SJSA1 (cell line): ENCODE measurements around the gene C11orf98. TPM values are rescaled to one million over a fixed set of nuclear protein-coding genes. Genes with fewer than 3 reads are reported as not detected.
"Not testable (repeated sequence)": the region's sequence is repeated elsewhere in the genome, so short reads cannot be mapped to it uniquely, and the experiment has no call there.

Experiments
- DNase-seq, 2 experiments: peaks; one replicate each; pipeline ENCODE4 v3.0.0-alpha.2; 2015 to 2020; ENCODE audit warnings: low spot score in 2 of 2, low read depth in 1 of 2
- H3K27ac ChIP-seq: fragments of 250-450 bp; sonication (Bioruptor Pico); 2 replicates; pipeline ENCODE4 v1.5.1; 2020; ENCODE audit warnings: mild to moderate bottlenecking, moderate library complexity
- H3K27me3 ChIP-seq: fragments of 250-450 bp; sonication (Bioruptor Pico); replicated peaks from 2 replicates; pipeline ENCODE4 v1.5.1; 2020; ENCODE audit warnings: mild to moderate bottlenecking, moderate library complexity
- H3K36me3 ChIP-seq: fragments of 250-450 bp; sonication (Bioruptor Pico); 2 replicates; pipeline ENCODE4 v1.5.1; 2020; ENCODE audit warnings: mild to moderate bottlenecking
- H3K4me1 ChIP-seq: fragments of 250-450 bp; sonication (Bioruptor Pico); replicated peaks from 2 replicates; pipeline ENCODE4 v1.6.1; 2021; ENCODE audit warnings: mild to moderate bottlenecking
- H3K4me3 ChIP-seq: fragments of 250-450 bp; sonication (Bioruptor Pico); 2 replicates; pipeline ENCODE4 v1.5.1; 2020; ENCODE audit warnings: mild to moderate bottlenecking
- H3K9me3 ChIP-seq: fragments of 250-450 bp; sonication (Bioruptor Pico); replicated peaks from 2 replicates; pipeline ENCODE4 v1.5.1; 2020; ENCODE audit warnings: mild to moderate bottlenecking
- total RNA-seq: library from RNA; depleted of rRNA; stranded (reverse); fragments of >200 nt; shearing (Covaris generic); gene quantifications from 2 replicates; pipeline ENCODE4 v1.2.3, GENCODE V29; 2014; rRNA removed

The C11orf98 gene
- total RNA-seq, 1 experiment from 2014 or later: 103 TPM

- H3K27ac ChIP-seq: peak overlapping the region; percentile 71
- H3K4me1 ChIP-seq: peaks cover 9% of the 10 kb centered on the region
- H3K9me3 ChIP-seq: no peaks in the 10 kb centered on the region
- H3K36me3 ChIP-seq: peaks cover 41% of the 10 kb centered on the region
- DNase-seq: no peak
- no peaks in the 10 kb centered on the region for H3K27me3 ChIP-seq
- H3K4me3 ChIP-seq: peak overlapping the region; percentile 55
These were observed 42.4 kb downstream of the C11orf98 start for GRCh38 chr11:62622476-62623089.

GRCh38 chr11:62621567-62622470 lies 43.2 kb downstream of the C11orf98 start, which contains the start of gene B3GAT3:
TSS of gene B3GAT3 (minus strand) at chr11:62621986. CDS start at chr11:62621947, 39 bp downstream.
- peak within 1 kb of the TSS; percentile 71 for H3K27ac ChIP-seq
- H3K36me3 ChIP-seq: peaks cover 41% of the 10 kb centered on the region
- no peaks in the 10 kb centered on the region for H3K27me3 ChIP-seq
- peaks cover 9% of the 10 kb centered on the region for H3K4me1 ChIP-seq
- peak within 1 kb of the TSS; percentile 55 for H3K4me3 ChIP-seq
- peak; percentile 98 to 100 for DNase-seq
- H3K9me3 ChIP-seq: no peaks in the 10 kb centered on the region

GRCh38 chr11:62621027-62621566 lies 43.9 kb downstream of the C11orf98 start:
- no peaks in the 10 kb centered on the region for H3K9me3 ChIP-seq
- no peak for DNase-seq
- H3K36me3 ChIP-seq: peaks cover 41% of the 10 kb centered on the region
- peak overlapping the region; percentile 17; the same call in 1 of the 2 replicates for H3K27ac ChIP-seq
- H3K27me3 ChIP-seq: no peaks in the 10 kb centered on the region
- peak overlapping the region; percentile 55 for H3K4me3 ChIP-seq
- H3K4me1 ChIP-seq: peaks cover 9% of the 10 kb centered on the region

- H3K27me3 ChIP-seq, H3K27ac ChIP-seq, H3K9me3 ChIP-seq, H3K4me3 ChIP-seq, H3K4me1 ChIP-seq, DNase-seq: not testable (repeated sequence)
- H3K36me3 ChIP-seq: peaks cover 39% of the 10 kb centered on the region
These were observed 48.1 kb downstream of the C11orf98 start for GRCh38 chr11:62616957-62617356.

GRCh38 chr11:62615521-62615920 lies 49.5 kb downstream of the C11orf98 start:
- no peak overlapping the region for H3K27ac ChIP-seq
- peaks cover 13% of the 10 kb centered on the region for H3K4me1 ChIP-seq
- H3K4me3 ChIP-seq: no peak overlapping the region
- H3K27me3 ChIP-seq: no peaks in the 10 kb centered on the region
- H3K9me3 ChIP-seq: no peaks in the 10 kb centered on the region
- peaks cover 46% of the 10 kb centered on the region for H3K36me3 ChIP-seq
- DNase-seq: no peak

GRCh38 chr11:62614275-62614674 lies 50.7 kb downstream of the C11orf98 start:
- peaks cover 13% of the 10 kb centered on the region for H3K4me1 ChIP-seq
- DNase-seq: no peak
- H3K27me3 ChIP-seq: no peaks in the 10 kb centered on the region
- H3K36me3 ChIP-seq: peaks cover 51% of the 10 kb centered on the region
- no peak overlapping the region for H3K4me3 ChIP-seq
- H3K9me3 ChIP-seq: no peaks in the 10 kb centered on the region
- no peak overlapping the region for H3K27ac ChIP-seq

GRCh38 chr11:62613291-62613778 lies 51.7 kb downstream of the C11orf98 start:
- H3K4me3 ChIP-seq: peak overlapping the region; percentile 66
- H3K4me1 ChIP-seq: peaks cover 13% of the 10 kb centered on the region
- no peaks in the 10 kb centered on the region for H3K9me3 ChIP-seq
- no peaks in the 10 kb centered on the region for H3K27me3 ChIP-seq
- peaks cover 55% of the 10 kb centered on the region for H3K36me3 ChIP-seq
- DNase-seq: no peak
- H3K27ac ChIP-seq: no peak overlapping the region

Other genes starting within 250 kb of the C11orf98 start
- gene SCGB1A1, start 246.2 kb downstream of the C11orf98 start, total RNA-seq: not detected in 2 replicates
- 306 and 345 TPM in 2 replicates for gene AHNAK, start 118.4 kb downstream of the C11orf98 start, total RNA-seq
- gene EEF1G, start 91.3 kb downstream of the C11orf98 start, total RNA-seq: 1,705 and 1,743 TPM in 2 replicates
- gene TUT1, start 73.7 kb downstream of the C11orf98 start, total RNA-seq: 8.5 and 10.1 TPM in 2 replicates
- 128 and 214 TPM in 2 replicates for gene MTA2, start 63.3 kb downstream of the C11orf98 start, total RNA-seq
- 19.8 and 28.1 TPM in 2 replicates for gene EML3, start 52.4 kb downstream of the C11orf98 start, total RNA-seq
- gene ROM1, start 52.0 kb downstream of the C11orf98 start, total RNA-seq: 3.1 and 10.4 TPM in 2 replicates
- 82.5 and 145 TPM in 2 replicates for gene B3GAT3, start 43.2 kb downstream of the C11orf98 start, total RNA-seq
- gene GANAB, start 18.6 kb downstream of the C11orf98 start, total RNA-seq: 356 and 500 TPM in 2 replicates
- 26.6 and 26.8 TPM in 2 replicates for gene INTS5, start 11.9 kb downstream of the C11orf98 start, total RNA-seq
- gene CSKMT, start 102 bp upstream of the C11orf98 start, total RNA-seq: 9.8 and 15.7 TPM in 2 replicates
- 14.9 and 30.6 TPM in 2 replicates for gene UQCC3, start 6.5 kb upstream of the C11orf98 start, total RNA-seq
- gene LBHD1, start 7.1 kb upstream of the C11orf98 start, total RNA-seq: 2.1 and 10.1 TPM in 2 replicates
- gene UBXN1, start 13.9 kb upstream of the C11orf98 start, total RNA-seq: 162 and 208 TPM in 2 replicates
- 0.55 and 0.85 TPM in 2 replicates for gene LRRN4CL, start 24.3 kb upstream of the C11orf98 start, total RNA-seq
- 51.4 and 138 TPM in 2 replicates for gene BSCL2, start 42.2 kb upstream of the C11orf98 start, total RNA-seq
- not detected in 2 replicates for gene GNG3, start 42.5 kb upstream of the C11orf98 start, total RNA-seq
- 9.8 and 18.6 TPM in 2 replicates for gene HNRNPUL2, start 62.2 kb upstream of the C11orf98 start, total RNA-seq
- 47.6 and 51.3 TPM in 2 replicates for gene TTC9C, start 63.3 kb upstream of the C11orf98 start, total RNA-seq
- gene ZBTB3, start 89.0 kb upstream of the C11orf98 start, total RNA-seq: 8.3 and 10.8 TPM in 2 replicates
- gene POLR2G, start 96.4 kb upstream of the C11orf98 start, total RNA-seq: 224 and 259 TPM in 2 replicates
- 19.7 and 28.9 TPM in 2 replicates for gene TAF6L, start 106.2 kb upstream of the C11orf98 start, total RNA-seq
- 92.8 and 131 TPM in 2 replicates for gene TMEM179B, start 122.2 kb upstream of the C11orf98 start, total RNA-seq
- gene TMEM223, start 126.8 kb upstream of the C11orf98 start, total RNA-seq: 39.7 and 42.4 TPM in 2 replicates
- gene NXF1, start 140.2 kb upstream of the C11orf98 start, total RNA-seq: 33.6 and 33.8 TPM in 2 replicates
- 45.7 and 45.8 TPM in 2 replicates for gene STX5, start 166.8 kb upstream of the C11orf98 start, total RNA-seq
- gene TEX54, start 167.6 kb upstream of the C11orf98 start, total RNA-seq: not detected in 2 replicates
- 97.4 and 102 TPM in 2 replicates for gene WDR74, start 174.4 kb upstream of the C11orf98 start, total RNA-seq
- gene SLC3A2, start 215.7 kb upstream of the C11orf98 start, total RNA-seq: 452 and 454 TPM in 2 replicates